Mucosa of gallbladder (tissue), 1 donor: ENCODE data around the gene ATP10B. TPM values are rescaled to one million over a fixed set of nuclear protein-coding genes. Genes with fewer than 3 reads are reported as not detected.
"Not testable (repeated sequence)": the region's sequence is repeated elsewhere in the genome, so short reads cannot be mapped to it uniquely, and the experiment has no call there.

ENCODE experiments used
- DNase-seq: peaks from one replicate; pipeline ENCODE4 v3.0.0-alpha.2; 2020; ENCODE audit warnings: low spot score
- total RNA-seq: library from RNA; stranded (reverse); gene quantifications from one replicate; pipeline ENCODE4 v1.2.1, GENCODE V29; 2021
- donor health status: DM: no; HTN: no; CAD: no.

Gene ATP10B
- total RNA-seq, 1 donor from 2014 or later: 119 TPM

- no peak for DNase-seq
Observed at GRCh38 chr5:160824301-160825001, 27.6 kb downstream of the ATP10B start.

GRCh38 chr5:160812996-160813395, 39.0 kb downstream of the ATP10B start:
- DNase-seq: not testable (repeated sequence)

- DNase-seq: no peak
Observed at GRCh38 chr5:160805376-160805775, 46.6 kb downstream of the ATP10B start.

DNA sequence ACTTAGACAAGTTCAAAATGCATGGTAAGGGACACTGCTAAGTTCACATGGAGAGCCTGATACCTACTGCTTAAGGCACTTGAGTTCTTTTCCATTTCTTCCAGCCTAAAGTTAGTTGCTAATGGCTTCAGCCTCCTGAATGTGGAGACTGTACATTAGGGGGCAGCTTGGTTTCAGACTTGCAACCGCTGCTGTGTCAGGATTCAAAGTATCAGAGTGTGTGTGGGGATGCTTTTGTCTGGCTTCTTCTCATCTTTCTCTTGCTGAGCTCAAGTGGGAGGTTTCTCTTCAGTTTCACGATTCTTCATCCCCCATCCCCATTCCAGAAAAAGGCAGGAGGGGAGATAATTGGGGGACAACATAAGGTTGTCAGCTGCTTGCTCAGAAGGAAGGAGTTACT, 49.4 kb downstream of the ATP10B start:
- no peak for DNase-seq

- no peak for DNase-seq
Observed at GRCh38 chr5:160800375-160801275, 51.4 kb downstream of the ATP10B start.

DNA sequence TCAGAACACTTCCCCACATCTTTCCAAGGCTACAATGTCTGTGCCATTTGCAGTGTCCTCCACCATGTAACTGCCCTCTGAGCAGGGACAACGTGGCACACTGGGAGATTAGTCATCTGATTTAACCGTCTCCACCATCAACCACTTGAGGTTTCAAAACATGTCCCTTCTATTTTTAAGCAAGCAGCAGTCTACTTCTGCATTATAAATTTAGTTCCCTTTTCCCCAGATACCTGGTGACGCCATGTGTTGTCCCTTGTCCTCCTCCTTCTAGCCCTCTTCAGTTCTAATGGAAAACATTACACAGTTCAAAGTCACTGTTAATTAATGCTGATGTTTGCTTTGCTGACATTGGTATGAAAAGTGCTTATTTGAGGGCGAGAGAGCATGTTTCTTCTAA, 52.8 kb downstream of the ATP10B start:
- DNase-seq: no peak

DNA sequence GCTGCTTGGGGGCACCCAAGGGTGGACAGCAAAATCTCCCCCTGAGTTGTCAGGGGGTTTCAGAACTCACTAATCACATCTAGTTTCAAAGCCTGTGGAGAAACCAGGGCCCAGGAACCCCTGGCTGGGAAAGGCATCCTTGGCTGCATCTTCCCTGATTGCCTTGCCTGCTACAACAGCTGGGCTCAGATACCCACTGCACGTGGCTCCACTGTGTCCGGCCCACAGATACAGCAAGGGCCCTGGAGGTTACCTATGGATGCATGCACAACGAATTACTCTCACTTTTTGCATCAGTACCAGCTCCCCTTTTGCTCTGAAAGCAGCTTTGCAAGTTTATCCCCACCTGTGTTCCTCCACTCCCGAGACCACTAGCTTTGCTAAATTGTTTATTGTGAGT, 55.0 kb downstream of the ATP10B start:
- DNase-seq: no peak

- no peak for DNase-seq
Observed at GRCh38 chr5:160793530-160793899, 58.5 kb downstream of the ATP10B start.

DNA sequence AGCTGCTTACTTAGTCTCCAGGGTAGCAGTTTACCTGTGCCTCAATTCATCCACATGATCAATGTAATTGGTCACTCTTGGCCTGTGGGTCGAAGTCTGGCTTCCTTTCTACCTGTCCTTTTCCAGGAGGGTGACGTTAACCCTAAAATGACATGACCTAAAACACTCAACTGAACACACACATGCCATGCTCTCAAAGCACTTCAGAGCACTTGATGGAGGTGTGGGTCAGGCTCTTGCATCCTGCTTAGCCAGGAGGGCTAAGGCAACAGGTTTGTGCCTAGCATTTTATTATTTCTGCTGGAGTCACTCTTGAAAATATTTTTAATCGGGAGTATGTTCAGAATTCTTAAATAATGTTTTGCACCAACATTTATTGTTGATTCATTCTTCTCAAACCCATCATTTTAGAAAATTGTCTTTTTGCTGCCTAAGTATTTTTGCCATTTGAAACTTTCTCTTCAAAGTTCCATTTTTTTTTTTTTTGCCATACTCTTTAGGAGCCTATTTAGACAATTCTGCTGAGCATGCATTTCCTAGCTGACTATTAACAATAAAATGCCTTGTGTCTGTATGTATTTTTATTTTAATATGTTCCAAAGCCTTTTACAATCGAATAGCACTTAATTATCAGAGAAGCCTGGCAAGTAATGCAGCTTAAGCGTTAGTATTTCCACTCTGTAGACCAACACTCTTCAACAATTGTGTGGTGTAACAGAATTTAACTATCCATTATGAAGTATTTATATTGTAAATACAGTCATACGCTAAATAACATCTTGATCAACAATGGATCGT, 59.1 kb downstream of the ATP10B start:
- DNase-seq: no peak

DNA sequence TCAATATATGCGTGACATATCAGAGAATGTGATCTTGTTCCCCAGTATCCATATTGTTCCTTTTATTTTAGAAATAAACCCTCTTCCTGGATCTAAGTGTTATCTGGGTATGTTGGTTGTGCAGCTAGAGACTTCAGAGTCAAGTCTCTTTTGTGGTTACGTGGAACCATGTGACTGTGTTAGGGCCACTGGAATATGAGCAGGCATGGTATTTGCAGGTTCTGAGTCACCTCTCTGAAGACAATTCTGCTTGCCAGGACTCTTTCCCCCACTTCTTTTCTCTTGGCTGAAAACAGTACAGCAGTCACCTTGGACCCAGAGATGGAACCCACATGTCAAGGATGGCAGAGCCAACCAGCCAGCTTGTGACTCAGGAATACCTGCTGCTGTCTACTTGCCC, 59.7 kb downstream of the ATP10B start:
- DNase-seq: no peak

DNA sequence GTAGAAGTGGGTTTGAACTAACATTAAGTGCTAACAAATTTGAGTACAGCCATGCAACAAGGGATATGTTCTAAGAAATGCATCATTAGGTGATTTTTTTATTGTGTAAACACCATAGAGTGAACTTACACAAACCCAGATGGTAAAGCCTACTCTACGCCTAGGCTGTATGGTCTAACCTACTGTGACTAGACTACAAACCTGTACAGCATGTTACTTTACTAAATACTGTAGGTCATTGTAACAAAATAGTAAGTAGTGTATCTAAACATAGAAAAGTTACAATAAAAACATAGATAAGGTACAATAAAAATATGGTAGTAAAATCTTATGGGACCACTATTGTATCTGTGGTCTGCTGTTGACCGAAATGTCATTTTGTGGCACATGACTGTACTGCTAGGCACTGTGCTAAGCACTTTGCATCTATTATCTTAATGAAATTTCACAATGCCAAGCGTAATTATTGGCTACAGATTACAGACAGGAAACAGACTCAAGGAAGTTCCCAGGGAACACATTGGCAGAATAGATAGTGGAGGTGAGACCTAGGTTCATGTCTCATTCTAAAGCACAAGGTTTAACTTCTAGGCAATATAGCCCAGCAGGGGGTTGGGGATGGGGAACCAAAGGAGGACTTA, 62.7 kb downstream of the ATP10B start:
- DNase-seq: no peak

DNA sequence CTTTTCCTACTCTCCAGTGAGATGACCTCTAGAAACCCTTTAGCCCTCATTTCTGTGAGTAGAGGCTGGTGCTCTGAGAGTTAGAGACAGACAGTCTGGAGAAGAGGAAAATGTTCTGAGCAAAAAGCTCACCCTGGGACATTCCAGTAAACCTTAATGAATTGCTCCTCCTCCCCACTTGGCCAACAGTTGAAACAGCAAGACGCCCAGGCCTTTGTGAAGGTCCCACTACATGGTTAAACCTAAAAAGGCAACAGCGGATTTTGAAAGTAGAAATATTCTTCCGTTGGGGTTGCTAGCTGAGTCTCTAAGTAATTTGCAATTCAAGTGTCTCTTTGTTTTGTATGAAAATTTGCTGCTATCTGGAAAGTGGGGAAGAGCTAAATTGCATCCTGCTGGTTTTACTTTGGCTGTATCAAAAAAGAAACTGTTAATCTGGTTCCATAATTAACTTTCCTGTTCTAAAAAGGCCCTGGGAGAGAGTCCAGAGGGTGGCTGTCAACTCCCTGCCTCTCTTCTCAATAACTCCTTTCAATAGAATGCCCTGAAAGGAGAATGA, 63.8 kb downstream of the ATP10B start:
- no peak for DNase-seq

DNA sequence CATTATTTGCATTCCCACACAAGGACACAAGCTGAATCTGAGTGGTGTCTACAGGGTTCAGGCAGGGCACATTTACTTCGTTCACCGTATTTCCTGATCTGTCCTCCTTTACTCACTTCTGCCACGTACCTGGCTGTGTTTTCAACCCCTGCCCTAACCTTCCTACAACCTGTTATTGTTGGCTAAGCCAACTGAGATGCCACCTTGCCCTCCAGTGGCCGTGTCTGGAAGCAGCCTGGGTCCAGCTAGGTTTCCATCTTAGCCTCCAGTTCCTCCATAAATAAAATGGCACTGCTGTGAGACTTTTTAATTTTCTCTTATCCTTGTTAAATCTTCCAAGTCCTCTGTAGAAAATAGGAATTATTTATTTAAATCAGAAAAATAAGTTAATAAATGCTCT, 64.8 kb downstream of the ATP10B start:
- DNase-seq: peak; percentile 53

DNA sequence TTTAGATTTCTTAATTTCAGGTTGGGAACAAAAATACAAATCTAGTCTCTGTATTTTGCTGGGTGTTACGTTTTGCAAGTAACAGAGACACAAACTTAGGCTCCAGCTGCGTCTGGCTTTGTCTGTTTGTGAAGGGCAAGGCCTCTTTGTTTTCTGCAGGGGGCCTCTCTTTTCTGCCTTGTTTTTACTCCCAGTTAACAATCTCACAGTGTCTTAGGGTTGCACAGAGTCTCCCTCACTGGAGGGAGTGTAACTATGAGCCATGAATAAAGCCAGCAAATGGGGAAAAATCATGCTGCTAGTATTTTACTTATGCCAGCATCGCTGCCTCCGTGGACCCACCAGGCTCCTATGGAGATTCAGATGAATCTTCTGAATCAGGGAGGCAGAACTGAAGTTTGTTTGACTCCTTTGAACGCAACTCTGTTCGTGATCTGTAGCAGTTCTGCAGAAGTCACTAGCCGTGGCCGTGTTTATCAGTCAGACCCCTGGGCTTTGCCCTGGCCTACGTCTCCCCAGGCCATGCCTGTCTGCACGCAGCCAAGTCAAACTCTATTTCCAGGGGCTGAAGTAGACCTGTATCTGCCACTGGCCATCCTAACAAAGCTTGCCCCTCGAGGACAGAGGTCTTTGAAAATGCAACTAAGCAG, 77.2 kb downstream of the ATP10B start:
- no peak for DNase-seq

GRCh38 chr5:160773646-160774410, 78.2 kb downstream of the ATP10B start:
- no peak for DNase-seq

DNA sequence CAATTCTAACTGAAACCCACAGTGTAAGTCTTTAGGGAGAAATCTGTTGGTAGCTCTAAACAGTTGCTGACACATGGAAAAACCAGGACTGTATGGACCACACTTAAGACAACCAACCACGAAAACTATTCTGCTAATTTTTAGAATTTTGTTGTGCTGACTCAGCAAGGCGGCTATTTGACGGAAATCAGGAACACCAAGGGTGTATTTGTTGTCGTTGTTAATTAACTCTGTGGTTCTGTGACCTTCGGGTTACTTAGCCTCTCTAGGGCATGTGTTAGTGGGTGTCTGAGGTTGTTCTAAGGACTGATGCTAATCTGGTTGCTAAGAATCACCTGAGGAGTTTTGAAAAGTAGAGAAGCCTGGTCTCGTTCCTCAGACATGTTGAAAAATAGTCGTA, 79.2 kb downstream of the ATP10B start:
- no peak for DNase-seq

DNA sequence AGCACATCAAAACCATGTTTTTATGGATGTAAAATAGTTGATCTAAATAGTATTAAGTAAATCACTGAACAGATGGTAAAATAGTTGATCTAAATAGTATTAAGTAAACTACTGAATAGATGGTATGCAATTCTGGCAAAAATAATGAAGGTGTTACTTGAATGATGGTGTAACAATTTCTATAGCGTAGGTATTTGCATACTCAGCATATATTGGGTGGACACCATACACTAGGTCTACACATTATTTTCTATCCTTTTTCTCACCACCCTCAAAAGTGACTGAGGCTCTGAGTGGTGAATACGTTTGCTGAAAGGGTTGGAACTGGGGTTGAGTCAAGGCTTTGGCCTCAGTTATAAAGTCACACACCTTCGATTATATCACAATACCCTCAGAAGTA, 81.3 kb downstream of the ATP10B start:
- DNase-seq: no peak

GRCh38 chr5:160769301-160769700, 82.7 kb downstream of the ATP10B start:
- DNase-seq: no peak

GRCh38 chr5:160767062-160767461, 84.9 kb downstream of the ATP10B start:
- DNase-seq: no peak

- DNase-seq: no peak
Observed at GRCh38 chr5:160760008-160760407, 92.0 kb downstream of the ATP10B start.
